Loucy (cell line): ENCODE measurements around the gene PCDHGC5.

Experiments used
- H2AFZ ChIP-seq: fragments of 200-600 bp; sonication (generic); 2 replicates; pipeline ENCODE4 v1.6.0; 2016; ENCODE audit warnings: antibody characterized with exemption, mild to moderate bottlenecking, low read length, moderate library complexity
- H3F3A ChIP-seq: fragments of 200-600 bp; 2 replicates; pipeline ENCODE4 v1.6.0; 2016; ENCODE audit warnings: antibody characterized with exemption, low read depth, mild to moderate bottlenecking
- H3K27me3 ChIP-seq: fragments of 200-600 bp; sonication (generic); 2 replicates; pipeline ENCODE4 v1.6.1; 2014; ENCODE audit warnings: low read length, mild to moderate bottlenecking; ENCODE audit not compliant: insufficient read depth, poor library complexity, severe bottlenecking
- H3K36me3 ChIP-seq: fragments of 200-600 bp; sonication (generic); 2 replicates; pipeline ENCODE4 v1.6.1; 2016; ENCODE audit warnings: low read length; ENCODE audit not compliant: insufficient read depth
- H3K4me1 ChIP-seq: fragments of 200-600 bp; sonication (generic); 2 replicates; pipeline ENCODE4 v1.5.1; 2014; ENCODE audit warnings: low read length, mild to moderate bottlenecking; ENCODE audit not compliant: insufficient read depth, poor library complexity, severe bottlenecking
- H3K4me2 ChIP-seq: fragments of 200-600 bp; sonication (generic); 2 replicates; pipeline ENCODE4 v1.6.0; 2014; ENCODE audit warnings: antibody characterized with exemption, low read length, low read depth, mild to moderate bottlenecking; ENCODE audit not compliant: poor library complexity, severe bottlenecking
- H3K4me3 ChIP-seq: fragments of 200-600 bp; sonication (generic); 2 replicates; pipeline ENCODE4 v1.5.1; 2014; ENCODE audit warnings: low read length, mild to moderate bottlenecking, mixed read lengths; ENCODE audit not compliant: poor library complexity, severe bottlenecking
- H3K79me2 ChIP-seq: fragments of 200-600 bp; sonication (generic); 2 replicates; pipeline ENCODE4 v1.6.1; 2014; ENCODE audit warnings: low read length; ENCODE audit not compliant: insufficient read depth
- H3K9ac ChIP-seq: fragments of 200-600 bp; sonication (generic); 2 replicates; pipeline ENCODE4 v1.6.0; 2014; ENCODE audit warnings: mild to moderate bottlenecking, low read depth, low read length, moderate library complexity; ENCODE audit not compliant: poor library complexity, severe bottlenecking
- H3K9me2 ChIP-seq: fragments of 200-600 bp; sonication (generic); replicated peaks from 2 replicates; pipeline ENCODE4 v1.6.1; 2016; ENCODE audit warnings: low read depth, low read length, mixed read lengths
- H3K9me3 ChIP-seq: fragments of 200-600 bp; sonication (generic); 2 replicates; pipeline ENCODE4 v1.6.1; 2014; ENCODE audit warnings: mild to moderate bottlenecking, antibody characterized with exemption, low read length, low read depth; ENCODE audit not compliant: insufficient read depth
- H4K20me1 ChIP-seq: fragments of 200-600 bp; sonication (generic); 2 replicates; pipeline ENCODE4 v1.6.0; 2014; ENCODE audit warnings: antibody characterized with exemption, low read length, mild to moderate bottlenecking; ENCODE audit not compliant: insufficient read depth, poor library complexity, severe bottlenecking
- EZH2phosphoT487 ChIP-seq: fragments of 200-600 bp; IDR thresholded peaks from 2 replicates; pipeline ENCODE4 v1.6.1; 2018; ENCODE audit warnings: antibody characterized with exemption, mild to moderate bottlenecking, moderate library complexity, borderline replicate concordance
- TF ChIP-seq, protein P1 (sequence below): fragments of 200-600 bp; sonication (generic); conservative IDR thresholded peaks from 2 replicates; pipeline ENCODE4 v1.5.1; 2014; ENCODE audit warnings: mild to moderate bottlenecking, antibody characterized with exemption, low read length

PCDHGC5 gene

DNA sequence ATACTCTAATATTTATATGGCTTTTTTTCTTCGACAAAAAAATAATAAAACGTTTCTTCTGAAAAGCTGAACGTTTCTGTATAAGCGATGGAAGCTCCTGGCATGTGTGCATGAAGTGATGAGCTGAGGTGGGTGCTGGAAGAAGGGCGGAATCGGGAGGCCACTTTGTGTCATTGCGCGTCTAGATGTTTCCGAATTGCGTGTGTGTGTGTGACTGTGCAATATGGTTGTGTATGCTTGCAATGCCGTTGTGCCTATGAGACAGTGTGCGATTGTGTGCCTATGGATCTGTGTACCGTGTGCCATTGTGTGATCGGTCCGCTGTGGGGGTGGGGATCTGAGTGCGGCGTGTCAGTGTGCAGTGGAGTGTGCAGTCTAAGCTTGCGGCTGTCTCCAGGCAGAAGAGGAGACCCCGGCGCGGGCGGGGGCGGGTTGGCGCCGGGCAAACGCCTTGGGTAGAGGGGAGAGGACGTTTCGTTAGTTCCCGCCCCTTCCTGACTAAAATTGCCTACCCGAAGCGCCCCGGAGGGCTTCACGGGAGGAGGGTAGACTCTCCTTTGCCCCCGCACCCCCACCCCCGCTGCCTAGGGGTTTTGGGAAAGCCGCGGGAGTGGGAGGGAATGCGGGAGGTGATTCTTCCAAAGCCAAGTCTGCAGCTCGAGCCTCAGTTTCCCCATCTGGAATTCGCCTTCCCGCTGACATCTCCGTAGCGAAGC, 24.2 kb downstream of the PCDHGC5 start:
- H3K79me2 ChIP-seq: no peaks in the 10 kb centered on the region
- H3K36me3 ChIP-seq: peaks cover 55% of the 10 kb centered on the region; the same call in 1 of the 2 replicates
- H3K4me2 ChIP-seq: no peak overlapping the region
- no peak for TF ChIP-seq EZH2phosphoT487
- TF ChIP-seq, protein P1, sequence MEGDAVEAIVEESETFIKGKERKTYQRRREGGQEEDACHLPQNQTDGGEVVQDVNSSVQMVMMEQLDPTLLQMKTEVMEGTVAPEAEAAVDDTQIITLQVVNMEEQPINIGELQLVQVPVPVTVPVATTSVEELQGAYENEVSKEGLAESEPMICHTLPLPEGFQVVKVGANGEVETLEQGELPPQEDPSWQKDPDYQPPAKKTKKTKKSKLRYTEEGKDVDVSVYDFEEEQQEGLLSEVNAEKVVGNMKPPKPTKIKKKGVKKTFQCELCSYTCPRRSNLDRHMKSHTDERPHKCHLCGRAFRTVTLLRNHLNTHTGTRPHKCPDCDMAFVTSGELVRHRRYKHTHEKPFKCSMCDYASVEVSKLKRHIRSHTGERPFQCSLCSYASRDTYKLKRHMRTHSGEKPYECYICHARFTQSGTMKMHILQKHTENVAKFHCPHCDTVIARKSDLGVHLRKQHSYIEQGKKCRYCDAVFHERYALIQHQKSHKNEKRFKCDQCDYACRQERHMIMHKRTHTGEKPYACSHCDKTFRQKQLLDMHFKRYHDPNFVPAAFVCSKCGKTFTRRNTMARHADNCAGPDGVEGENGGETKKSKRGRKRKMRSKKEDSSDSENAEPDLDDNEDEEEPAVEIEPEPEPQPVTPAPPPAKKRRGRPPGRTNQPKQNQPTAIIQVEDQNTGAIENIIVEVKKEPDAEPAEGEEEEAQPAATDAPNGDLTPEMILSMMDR: no peak
- no peak overlapping the region for H3K9ac ChIP-seq
- no peaks in the 10 kb centered on the region for H4K20me1 ChIP-seq
- H2AFZ ChIP-seq: no peak overlapping the region
- H3K4me1 ChIP-seq: no peaks in the 10 kb centered on the region
- no peaks in the 10 kb centered on the region for H3K27me3 ChIP-seq
- no peaks in the 10 kb centered on the region for H3K9me2 ChIP-seq
- H3F3A ChIP-seq: no peaks in the 10 kb centered on the region
- H3K9me3 ChIP-seq: no peaks in the 10 kb centered on the region
- H3K4me3 ChIP-seq: no peak overlapping the region

DNA sequence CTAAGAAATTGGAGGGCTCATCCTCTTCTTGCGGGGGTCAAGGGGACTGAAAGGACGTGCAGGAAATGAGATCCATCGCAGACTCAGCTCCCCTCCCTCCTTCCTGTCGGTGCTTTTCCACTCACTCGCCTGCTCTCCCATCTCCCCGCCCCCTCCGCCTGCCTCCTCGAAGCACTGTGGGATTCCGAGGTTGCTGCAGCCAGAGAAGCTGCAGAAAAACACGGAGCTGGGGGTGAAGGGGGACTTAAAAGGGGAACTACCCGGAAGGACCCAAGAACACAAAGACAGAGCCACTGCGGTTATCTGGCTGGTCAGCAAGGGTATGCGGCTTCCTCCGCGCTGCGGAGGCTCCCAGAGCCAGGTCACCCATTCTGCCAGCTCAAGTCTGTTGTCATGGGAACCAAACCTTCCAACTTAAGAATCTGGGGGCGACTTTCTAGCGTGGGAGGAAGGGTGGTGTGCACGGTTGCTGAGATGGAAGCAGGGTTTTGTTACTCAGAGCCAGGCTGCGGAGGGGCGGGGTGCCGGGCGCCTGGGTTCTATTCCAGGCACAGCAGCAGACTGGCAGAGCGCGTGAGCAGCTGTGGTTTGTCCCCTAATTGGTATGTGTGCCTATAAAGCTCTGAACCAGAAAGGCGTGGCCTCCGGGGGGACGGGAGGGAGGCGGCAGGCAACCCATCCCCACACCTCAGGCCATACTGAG, 24.9 kb downstream of the PCDHGC5 start:
- H3K4me3 ChIP-seq: no peak overlapping the region
- H3K27me3 ChIP-seq: no peaks in the 10 kb centered on the region
- no peak overlapping the region for H2AFZ ChIP-seq
- H3K4me2 ChIP-seq: no peak overlapping the region
- no peaks in the 10 kb centered on the region for H4K20me1 ChIP-seq
- H3K9ac ChIP-seq: no peak overlapping the region
- H3K79me2 ChIP-seq: no peaks in the 10 kb centered on the region
- no peaks in the 10 kb centered on the region for H3K4me1 ChIP-seq
- TF ChIP-seq, protein P1: no peak
- no peak for TF ChIP-seq EZH2phosphoT487
- no peaks in the 10 kb centered on the region for H3F3A ChIP-seq
- peaks cover 62% of the 10 kb centered on the region; the same call in 1 of the 2 replicates for H3K36me3 ChIP-seq
- no peaks in the 10 kb centered on the region for H3K9me2 ChIP-seq
- H3K9me3 ChIP-seq: no peaks in the 10 kb centered on the region

DNA sequence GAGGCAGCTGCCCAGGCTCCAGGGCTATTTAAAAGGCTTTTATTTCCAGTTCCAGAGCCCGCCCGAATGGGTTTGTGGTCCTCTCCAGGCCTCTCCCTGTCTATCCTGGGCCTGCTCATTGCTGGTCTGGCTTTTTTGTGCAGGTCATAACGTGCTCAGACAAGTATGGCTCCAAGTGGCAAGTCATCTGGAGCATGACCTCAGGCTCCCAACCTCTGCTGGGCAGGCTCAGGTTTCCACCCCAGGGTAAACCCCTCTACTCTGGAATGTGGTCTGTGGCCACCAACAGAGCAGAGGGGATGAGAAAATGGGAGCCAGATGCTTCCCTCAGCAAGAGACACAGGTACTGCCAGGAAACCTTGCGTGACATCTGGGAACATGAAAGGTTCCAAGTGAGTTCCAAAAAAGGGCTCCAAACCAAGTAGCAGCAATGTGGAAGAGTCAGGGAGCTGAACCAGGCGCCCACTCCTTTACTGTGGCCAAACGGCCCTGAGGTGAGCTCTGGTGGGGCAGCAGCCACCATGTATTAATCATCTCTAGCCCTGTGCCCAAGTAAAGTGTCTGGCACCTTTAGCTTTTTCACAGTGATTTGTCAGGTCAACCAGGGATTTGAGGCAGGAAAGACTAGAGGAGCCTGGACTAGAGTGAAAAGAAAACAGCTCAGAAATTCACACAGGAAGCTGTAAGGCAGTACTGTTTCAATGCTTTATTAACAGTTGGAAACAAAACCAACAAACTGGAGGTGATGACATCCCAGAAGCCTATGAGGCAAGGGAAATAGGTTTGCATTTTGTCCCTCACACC, 25.7 kb downstream of the PCDHGC5 start:
- no peak overlapping the region for H3K4me3 ChIP-seq
- H3K9me2 ChIP-seq: no peaks in the 10 kb centered on the region
- H4K20me1 ChIP-seq: no peaks in the 10 kb centered on the region
- TF ChIP-seq, protein P1: no peak
- no peak for TF ChIP-seq EZH2phosphoT487
- no peaks in the 10 kb centered on the region for H3F3A ChIP-seq
- peaks cover 70% of the 10 kb centered on the region; the same call in 1 of the 2 replicates for H3K36me3 ChIP-seq
- no peak overlapping the region for H2AFZ ChIP-seq
- no peak overlapping the region for H3K9ac ChIP-seq
- no peaks in the 10 kb centered on the region for H3K27me3 ChIP-seq
- no peaks in the 10 kb centered on the region for H3K9me3 ChIP-seq
- no peaks in the 10 kb centered on the region for H3K4me1 ChIP-seq
- no peak overlapping the region for H3K4me2 ChIP-seq
- H3K79me2 ChIP-seq: no peaks in the 10 kb centered on the region
